IMR-90 (cell line): ENCODE measurements around the gene PBX3. TPM values are rescaled to one million over a fixed set of nuclear protein-coding genes. Genes with fewer than 3 reads are reported as not detected.

ENCODE experiments used
- ATAC-seq: fragments of 200-7000 bp; cut with Tn5 transposase; 2 replicates; pipeline ENCODE4 v1.9.1; 2020; ENCODE audit warnings: low read depth, mild to moderate bottlenecking, moderate library complexity
- BruUV-seq: library from RNA; stranded (reverse); fragments of 400-500 nt; replicated peaks from 2 replicates; lab custom pipeline; 2021; lab: Mats Ljungman, UMichigan
- CTCF ChIA-PET: fragments of 300-600 bp; formaldehyde crosslinking; extraction: SDS; loops from one replicate; lab custom pipeline; 2021; ENCODE audit warnings: antibody characterized with exemption; lab: Yijun Ruan, JAX
- POLR2A ChIA-PET: fragments of 300-600 bp; sonication (Branson Sonifier 250); formaldehyde crosslinking; loops from one replicate; lab custom pipeline; 2022; ENCODE audit warnings: antibody characterized with exemption; ENCODE audit not compliant: unreplicated experiment; lab: Charles Lee
- DNase-seq: peaks from one replicate; pipeline ENCODE4 v3.0.0; 2013
- H2AFZ ChIP-seq: replicated peaks from 2 replicates; pipeline ENCODE3; 2013; ENCODE audit warnings: low read length, mild to moderate bottlenecking; ENCODE audit not compliant: poor library complexity
- H2AK5ac ChIP-seq: 2 replicates; pipeline ENCODE4 v1.6.1; 2013; ENCODE audit warnings: low read depth, low read length, inconsistent platforms
- H2AK9ac ChIP-seq: replicated peaks from 2 replicates; pipeline ENCODE3; 2013; ENCODE audit warnings: mild to moderate bottlenecking, low read depth, low read length, moderate library complexity; ENCODE audit not compliant: poor library complexity
- H2BK120ac ChIP-seq: 2 replicates; pipeline ENCODE4 v1.6.1; 2013; ENCODE audit warnings: low read depth, low read length, inconsistent platforms
- H2BK15ac ChIP-seq: 3 replicates; pipeline ENCODE4 v1.6.1; 2013; ENCODE audit warnings: low read depth, low read length, inconsistent platforms
- H2BK20ac ChIP-seq: 2 replicates; pipeline ENCODE4 v1.6.1; 2013; ENCODE audit warnings: low read depth, mild to moderate bottlenecking, inconsistent platforms, low read length, moderate library complexity
- H2BK5ac ChIP-seq: 2 replicates; pipeline ENCODE4 v1.6.1; 2013; ENCODE audit warnings: mild to moderate bottlenecking, low read depth, low read length, inconsistent platforms; ENCODE audit not compliant: poor library complexity, severe bottlenecking
- H3K14ac ChIP-seq: replicated peaks from 2 replicates; pipeline ENCODE4 v1.6.1; 2013; ENCODE audit warnings: low read depth, low read length, inconsistent platforms
- H3K18ac ChIP-seq: 2 replicates; pipeline ENCODE4 v1.6.1; 2013; ENCODE audit warnings: low read depth, low read length, control low read depth
- H3K23ac ChIP-seq: 2 replicates; pipeline ENCODE4 v1.6.1; 2013; ENCODE audit warnings: low read depth, low read length, inconsistent platforms
- H3K27ac ChIP-seq: 2 replicates; pipeline ENCODE4 v1.5.1; 2013; ENCODE audit warnings: mild to moderate bottlenecking, control low read depth, low read length; ENCODE audit not compliant: insufficient read depth
- H3K27me3 ChIP-seq: 2 replicates; pipeline ENCODE4 v1.6.1; 2013; ENCODE audit warnings: low read length; ENCODE audit not compliant: control insufficient read depth, insufficient read depth
- H3K36me3 ChIP-seq: 2 replicates; pipeline ENCODE4 v1.6.1; 2013; ENCODE audit warnings: low read length, mixed read lengths; ENCODE audit not compliant: control insufficient read depth, insufficient read depth
- H3K4ac ChIP-seq: 2 replicates; pipeline ENCODE4 v1.6.1; 2013; ENCODE audit warnings: low read depth, low read length, inconsistent platforms
- H3K4me1 ChIP-seq: 2 replicates; pipeline ENCODE4 v1.6.1; 2013; ENCODE audit warnings: low read length, mixed read lengths; ENCODE audit not compliant: control insufficient read depth, insufficient read depth
- H3K4me2 ChIP-seq: 2 replicates; pipeline ENCODE4 v1.6.1; 2013; ENCODE audit warnings: low read depth, mild to moderate bottlenecking, control low read depth, low read length, moderate library complexity
- H3K4me3 ChIP-seq: 2 replicates; pipeline ENCODE4 v1.5.1; 2013; ENCODE audit warnings: low read depth, mild to moderate bottlenecking, control low read depth, low read length, moderate library complexity; ENCODE audit not compliant: insufficient read depth
- H3K56ac ChIP-seq: 2 replicates; pipeline ENCODE4 v1.6.1; 2013; ENCODE audit warnings: low read length, inconsistent platforms; ENCODE audit not compliant: insufficient read depth; ENCODE audit errors: extremely low read depth
- H3K79me1 ChIP-seq, 2 experiments: 2 replicates each; pipeline ENCODE4 v1.6.1; 2013; ENCODE audit warnings: low read length in 2 of 2, inconsistent platforms in 1 of 2, low read depth in 1 of 2
- H3K9ac ChIP-seq: 2 replicates; pipeline ENCODE4 v1.6.1; 2013; ENCODE audit warnings: low read depth, low read length, control low read depth
- H3K9me1 ChIP-seq: 2 replicates; pipeline ENCODE4 v1.6.1; 2013; ENCODE audit warnings: low read length, inconsistent platforms; ENCODE audit not compliant: insufficient read depth
- H3K9me3 ChIP-seq: 2 replicates; pipeline ENCODE4 v1.6.1; 2013; ENCODE audit warnings: low read length; ENCODE audit not compliant: control insufficient read depth, insufficient read depth
- H4K20me1 ChIP-seq: 2 replicates; pipeline ENCODE4 v1.6.1; 2013; ENCODE audit warnings: low read length, inconsistent platforms; ENCODE audit not compliant: insufficient read depth
- H4K5ac ChIP-seq: 2 replicates; pipeline ENCODE4 v1.6.1; 2013; ENCODE audit warnings: mild to moderate bottlenecking, low read depth, low read length, control low read depth
- H4K8ac ChIP-seq, 2 experiments: 2 replicates each; pipeline ENCODE4 v1.6.1; 2013; ENCODE audit warnings: low read depth in 2 of 2, low read length in 2 of 2, control low read depth in 1 of 2, inconsistent platforms in 1 of 2
- H4K91ac ChIP-seq: 2 replicates; pipeline ENCODE4 v1.6.1; 2013; ENCODE audit warnings: low read depth, low read length, inconsistent platforms; ENCODE audit not compliant: insufficient read depth
- CEBPB ChIP-seq: IDR thresholded peaks from 2 replicates; pipeline ENCODE4 v1.6.1; 2012; ENCODE audit warnings: low read depth, low read length, improper control_type of control experiment
- MAFK ChIP-seq: IDR thresholded peaks from 2 replicates; pipeline ENCODE4 v1.6.1; 2012; ENCODE audit warnings: low read depth, low read length, improper control_type of control experiment
- MAZ ChIP-seq: IDR thresholded peaks from 2 replicates; pipeline ENCODE4 v1.6.1; 2012; ENCODE audit warnings: low read depth, mild to moderate bottlenecking, low read length, improper control_type of control experiment, moderate library complexity, borderline replicate concordance
- MXI1 ChIP-seq: IDR thresholded peaks from 2 replicates; pipeline ENCODE4 v1.6.1; 2012; ENCODE audit warnings: low read depth, mild to moderate bottlenecking, low read length, moderate library complexity, borderline replicate concordance
- NFE2L2 ChIP-seq: fragments of 150-350 bp; IDR thresholded peaks from 2 replicates; pipeline ENCODE4 v1.6.1; 2016; ENCODE audit warnings: low read depth, mild to moderate bottlenecking, low read length
- RAD21 ChIP-seq: IDR thresholded peaks from 2 replicates; pipeline ENCODE4 v1.6.1; 2012; ENCODE audit warnings: low read length, improper control_type of control experiment
- RCOR1 ChIP-seq: IDR thresholded peaks from 2 replicates; pipeline ENCODE4 v1.6.1; 2012; ENCODE audit warnings: mild to moderate bottlenecking, low read length, improper control_type of control experiment; ENCODE audit not compliant: insufficient replicate concordance
- RFX5 ChIP-seq: IDR thresholded peaks from 2 replicates; pipeline ENCODE4 v1.8.0; 2012; ENCODE audit warnings: low read depth, mild to moderate bottlenecking, low read length, moderate library complexity
- SMC3 ChIP-seq: fragments of 150-350 bp; IDR thresholded peaks from 2 replicates; pipeline ENCODE4 v1.6.1; 2016; ENCODE audit warnings: low read depth, mild to moderate bottlenecking, antibody characterized with exemption, low read length, moderate library complexity
- WGBS, 2 experiments: methylation state at CpG; one replicate each; pipeline versions ENCODE4 v1.1.5 to v1.1.7; 2013; ENCODE audit warnings: missing lambda C conversion rate in 2 of 2; ENCODE audit not compliant: insufficient read length in 1 of 2; ENCODE audit errors: extremely low coverage in 2 of 2; 5-methylcytosine and 5-hydroxymethylcytosine counted together
- dilution Hi-C: fragments of 300-500 bp; cut with HindIII; formaldehyde crosslinking; loops from one replicate; pipeline ENCODE4 v1.14.3; 2018; ENCODE audit warnings: low sequenced_read_pairs; ENCODE audit not compliant: unreplicated experiment
- in situ Hi-C: fragments of 300-500 bp; cut with MboI; formaldehyde crosslinking; loops from 3 replicates; pipeline ENCODE4 v1.14.3; 2019; ENCODE audit warnings: low sequenced_read_pairs, inconsistent platforms, mixed read lengths
- intact Hi-C: fragments of 100-400 bp; cut with micrococcal nuclease; formaldehyde crosslinking; loops from 2 replicates; pipeline ENCODE4 v1.10.0; 2022
- polyA plus RNA-seq, 3 experiments: library from polyadenylated mRNA; depleted of rRNA; stranded (reverse); fragments of >200 nt; gene quantifications; 2 replicates each; pipeline ENCODE4 v1.2.3, GENCODE V29; 2012; ENCODE audit warnings: low replicate concordance in 1 of 3
- total RNA-seq: library from RNA; depleted of rRNA; stranded (reverse); fragments of >200 nt; gene quantifications from 2 replicates; pipeline ENCODE4 v1.2.3, GENCODE V29; 2012
- TF ChIP-seq, protein P1 (sequence below): conservative IDR thresholded peaks from 2 replicates; pipeline ENCODE4 v1.5.1; 2012; ENCODE audit warnings: mild to moderate bottlenecking, low read depth, low read length, improper control_type of control experiment
- TF ChIP-seq, protein P2 (sequence below): fragments of 150-350 bp; IDR thresholded peaks from 2 replicates; pipeline ENCODE4 v1.6.1; 2016; ENCODE audit warnings: low read depth, mild to moderate bottlenecking, low read length, moderate library complexity, borderline replicate concordance

Gene PBX3
- total and polyA plus RNA-seq, 2 of the 4 experiments (the other 2 are of a cell fraction): 12.0 to 15.6 TPM

DNA sequence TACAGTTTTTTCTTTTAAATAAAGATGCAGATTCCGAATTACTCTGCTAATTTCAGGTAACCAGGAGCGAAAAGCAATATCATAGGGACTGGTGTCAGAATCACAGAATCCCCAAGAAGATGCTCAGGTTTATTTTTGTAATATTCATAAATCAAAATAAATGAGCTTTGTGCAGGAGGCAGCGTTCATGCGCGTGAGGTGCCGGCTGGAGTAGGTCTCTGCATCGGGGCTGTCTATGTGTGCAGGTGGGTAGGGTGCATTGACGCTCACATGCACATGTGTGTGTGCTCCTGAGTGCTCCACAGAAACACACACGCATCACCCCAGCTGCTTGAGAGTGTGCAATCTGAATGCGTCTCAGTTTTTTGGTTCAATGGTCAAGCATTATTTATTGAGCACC lies 226.4 kb downstream of the PBX3 start:
- Histone ChIP-seq H4K91ac (no peak overlapping the region), H2BK5ac (no peak overlapping the region), H2BK20ac (no peak overlapping the region), H3K9me3 (no peaks in the 10 kb centered on the region), H3K27ac (no peak overlapping the region), H3K9me1 (no peaks in the 10 kb centered on the region), H3K36me3 (no peaks in the 10 kb centered on the region), H4K5ac (no peak overlapping the region), H2BK15ac (no peak overlapping the region), H3K27me3 (peaks cover 4% of the 10 kb centered on the region), H3K4ac (no peak overlapping the region), H3K18ac (no peak overlapping the region), H2AK5ac (no peak overlapping the region), H4K8ac (no peak overlapping the region), H2AK9ac (peak overlapping the region; percentile 5), H3K9ac (no peak overlapping the region), H2BK120ac (no peak overlapping the region), H3K4me1 (no peaks in the 10 kb centered on the region), H3K4me2 (no peak overlapping the region), H3K56ac (no peak overlapping the region), H2AFZ (no peak overlapping the region), H4K20me1 (no peaks in the 10 kb centered on the region; the same call in 1 of the 2 replicates), H3K14ac (no peak overlapping the region), H3K4me3 (no peak overlapping the region), H3K79me1 (no peaks in the 10 kb centered on the region), H3K23ac (no peak overlapping the region)
- BruUV-seq: no TSS peak
- no peak for TF ChIP-seq MXI1
- no peak for TF ChIP-seq CEBPB
- TF ChIP-seq NFE2L2: no peak
- no peak for TF ChIP-seq MAZ
- TF ChIP-seq MAFK: no peak
- TF ChIP-seq SMC3: no peak
- no peak for TF ChIP-seq RCOR1
- TF ChIP-seq RFX5: no peak
- TF ChIP-seq RAD21: no peak
- TF ChIP-seq, protein P1, sequence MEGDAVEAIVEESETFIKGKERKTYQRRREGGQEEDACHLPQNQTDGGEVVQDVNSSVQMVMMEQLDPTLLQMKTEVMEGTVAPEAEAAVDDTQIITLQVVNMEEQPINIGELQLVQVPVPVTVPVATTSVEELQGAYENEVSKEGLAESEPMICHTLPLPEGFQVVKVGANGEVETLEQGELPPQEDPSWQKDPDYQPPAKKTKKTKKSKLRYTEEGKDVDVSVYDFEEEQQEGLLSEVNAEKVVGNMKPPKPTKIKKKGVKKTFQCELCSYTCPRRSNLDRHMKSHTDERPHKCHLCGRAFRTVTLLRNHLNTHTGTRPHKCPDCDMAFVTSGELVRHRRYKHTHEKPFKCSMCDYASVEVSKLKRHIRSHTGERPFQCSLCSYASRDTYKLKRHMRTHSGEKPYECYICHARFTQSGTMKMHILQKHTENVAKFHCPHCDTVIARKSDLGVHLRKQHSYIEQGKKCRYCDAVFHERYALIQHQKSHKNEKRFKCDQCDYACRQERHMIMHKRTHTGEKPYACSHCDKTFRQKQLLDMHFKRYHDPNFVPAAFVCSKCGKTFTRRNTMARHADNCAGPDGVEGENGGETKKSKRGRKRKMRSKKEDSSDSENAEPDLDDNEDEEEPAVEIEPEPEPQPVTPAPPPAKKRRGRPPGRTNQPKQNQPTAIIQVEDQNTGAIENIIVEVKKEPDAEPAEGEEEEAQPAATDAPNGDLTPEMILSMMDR: no peak
- TF ChIP-seq, protein P2, sequence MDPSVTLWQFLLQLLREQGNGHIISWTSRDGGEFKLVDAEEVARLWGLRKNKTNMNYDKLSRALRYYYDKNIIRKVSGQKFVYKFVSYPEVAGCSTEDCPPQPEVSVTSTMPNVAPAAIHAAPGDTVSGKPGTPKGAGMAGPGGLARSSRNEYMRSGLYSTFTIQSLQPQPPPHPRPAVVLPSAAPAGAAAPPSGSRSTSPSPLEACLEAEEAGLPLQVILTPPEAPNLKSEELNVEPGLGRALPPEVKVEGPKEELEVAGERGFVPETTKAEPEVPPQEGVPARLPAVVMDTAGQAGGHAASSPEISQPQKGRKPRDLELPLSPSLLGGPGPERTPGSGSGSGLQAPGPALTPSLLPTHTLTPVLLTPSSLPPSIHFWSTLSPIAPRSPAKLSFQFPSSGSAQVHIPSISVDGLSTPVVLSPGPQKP: no peak
- POLR2A ChIA-PET: no interaction called here
- dilution Hi-C loops (no loop called here), intact Hi-C loops (no loop called here), in situ Hi-C loops (no loop called here)
- ATAC-seq (no peak), DNase-seq (no peak)
- no CpG with 5 or more reads among the region's 10 CpGs for WGBS, 2 experiments
- CTCF ChIA-PET: no interaction called here
